SKM-1 (cell line): ENCODE measurements around the gene AVPI1.
A peak's percentile ranks its signal among the peaks of the same experiment; 100 is the strongest.
"Not testable (repeated sequence)": the region's sequence is repeated elsewhere in the genome, so short reads cannot be mapped to it uniquely, and the experiment has no call there.

Experiments used
- DNase-seq: peaks from one replicate; lab custom pipeline; 2025; ENCODE audit not compliant: unreplicated experiment; lab: John Stamatoyannopoulos, UW

Gene AVPI1

DNA sequence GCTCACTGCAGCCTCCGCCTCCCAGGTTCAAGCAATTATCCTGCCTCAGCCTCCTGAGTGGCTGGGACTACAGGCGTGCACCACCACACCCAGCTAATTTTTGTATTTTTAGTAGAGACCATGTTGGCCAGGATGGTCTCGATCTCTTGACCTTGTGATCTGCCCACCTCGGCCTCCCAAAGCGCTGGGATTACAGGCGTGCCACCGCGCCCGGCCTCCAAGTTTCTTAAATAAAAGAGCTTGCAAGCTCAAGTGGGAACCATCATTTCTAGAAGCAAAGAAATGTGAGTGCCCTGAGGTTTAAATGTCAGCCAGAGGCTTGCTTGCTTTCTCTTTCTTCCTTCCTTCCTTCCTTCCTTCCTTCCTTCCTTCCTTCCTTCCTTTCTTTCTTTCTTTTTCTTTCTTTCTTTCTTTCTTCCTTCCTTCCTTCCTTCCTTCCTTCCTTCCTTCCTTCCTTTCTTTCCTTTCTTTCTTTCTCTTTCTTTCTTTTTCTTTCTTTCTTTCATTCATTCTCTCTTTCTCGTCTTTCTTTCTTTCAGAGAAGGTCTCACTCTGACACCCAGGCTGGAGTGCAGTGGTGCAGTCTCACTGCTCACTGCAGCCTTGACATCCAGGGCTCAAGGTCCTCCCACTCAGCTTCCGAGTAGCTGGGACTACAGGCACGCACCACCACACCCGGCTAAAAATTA, 44.4 kb downstream of the AVPI1 start:
- DNase-seq, result not testable (repeated sequence)

DNA sequence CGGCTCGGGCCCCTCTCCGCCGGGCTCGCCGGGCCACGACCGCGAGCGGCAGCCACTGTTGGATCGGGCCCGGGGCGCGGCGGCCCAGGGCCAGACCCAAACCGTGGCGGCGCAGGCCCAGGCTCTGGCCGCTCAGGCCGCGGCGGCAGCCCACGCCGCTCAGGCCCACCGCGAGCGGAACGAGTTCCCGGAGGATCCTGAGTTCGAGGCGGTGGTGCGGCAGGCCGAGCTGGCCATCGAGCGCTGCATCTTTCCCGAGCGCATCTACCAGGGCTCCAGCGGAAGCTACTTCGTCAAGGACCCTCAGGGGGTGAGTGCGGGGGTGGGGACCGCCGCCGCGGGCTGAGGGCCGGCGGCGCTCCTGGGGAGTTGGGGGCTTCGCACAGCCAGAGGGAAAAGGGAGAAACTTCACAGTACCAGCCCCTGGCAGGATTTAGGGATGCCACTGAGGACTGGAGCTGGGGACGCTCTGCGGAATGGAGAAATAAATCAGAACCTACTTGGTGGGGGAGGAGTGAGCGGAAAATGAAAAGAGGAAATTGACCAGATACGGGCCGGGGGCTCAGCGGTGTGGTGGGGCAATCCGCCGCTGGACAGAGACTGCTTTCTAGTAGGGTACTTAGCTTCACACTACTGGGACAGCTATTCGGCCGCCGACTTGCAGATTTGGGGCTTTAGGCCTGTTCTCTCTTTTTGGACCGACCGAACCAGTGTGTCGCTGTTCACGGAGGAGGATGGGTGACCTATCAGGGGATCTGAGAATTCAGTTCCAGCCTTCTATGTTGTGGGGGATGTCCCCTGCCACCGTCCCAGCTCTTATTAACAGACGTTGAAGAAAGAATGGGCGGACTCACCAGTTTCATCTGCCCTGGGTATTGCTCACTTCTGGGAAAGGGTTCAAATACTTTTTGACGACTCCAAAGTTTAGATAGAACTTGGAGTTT, 45.9 kb downstream of the AVPI1 start:
- no peak for DNase-seq

DNA sequence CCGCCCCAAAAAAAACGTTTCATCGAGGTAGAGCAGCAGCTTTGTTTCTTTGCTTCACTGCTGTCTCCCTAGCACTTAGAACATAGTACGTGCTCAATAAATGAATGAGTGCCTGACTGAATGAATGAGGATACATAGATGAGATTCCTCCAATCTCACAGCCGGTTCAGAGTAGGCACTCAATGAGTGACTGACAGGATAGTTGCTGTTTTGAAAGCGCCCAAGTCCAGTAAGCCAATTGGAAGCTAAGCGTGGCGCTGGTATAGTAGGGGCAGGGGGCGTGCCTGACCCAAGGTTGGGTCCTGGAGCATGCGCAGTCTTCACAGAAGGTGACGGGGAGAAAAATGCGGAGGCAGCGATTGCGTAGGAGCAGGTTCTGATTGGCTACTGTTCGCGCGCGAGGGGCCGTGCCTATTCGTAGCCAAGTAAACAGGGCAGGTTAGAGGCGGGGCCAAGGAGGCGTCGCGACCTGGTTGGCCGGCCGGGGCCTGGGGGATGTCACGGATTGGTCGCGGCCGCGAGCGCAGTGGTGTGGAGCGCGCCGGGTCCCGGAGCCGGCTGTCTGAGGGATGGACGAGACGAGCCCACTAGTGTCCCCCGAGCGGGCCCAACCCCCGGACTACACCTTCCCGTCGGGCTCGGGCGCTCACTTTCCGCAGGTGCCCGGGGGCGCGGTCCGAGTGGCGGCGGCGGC, 46.7 kb downstream of the AVPI1 start, which contains the start of gene PI4K2A:
Gene PI4K2A (plus strand): TSS at position 498 of the 694 bp plus-strand sequence. CDS start 72 bp downstream, at position 570.
- DNase-seq, result peak; percentile 98

GRCh38 chr10:97639090-97639489, 48.0 kb downstream of the AVPI1 start:
- not testable (repeated sequence) for DNase-seq

DNA sequence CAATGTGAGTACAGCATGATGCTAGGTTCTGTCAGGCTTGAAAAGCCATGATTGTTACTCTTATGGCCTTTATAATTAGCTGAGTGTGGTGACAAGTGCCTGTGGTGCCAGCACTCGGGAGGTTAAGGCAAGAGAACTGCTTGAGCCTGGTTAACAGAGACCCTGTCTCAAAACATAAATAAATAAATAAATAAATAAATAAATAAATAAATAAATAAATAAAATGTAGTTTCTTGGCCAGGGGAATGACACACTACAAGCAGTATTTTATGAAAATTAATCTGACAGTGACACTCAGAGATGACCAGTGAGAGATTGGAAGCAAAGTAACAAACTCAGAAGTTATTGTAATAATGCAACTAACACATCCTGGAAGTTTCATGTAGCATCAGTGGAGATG, 51.5 kb downstream of the AVPI1 start:
- DNase-seq, result no peak

GRCh38 chr10:97633921-97634320, 53.1 kb downstream of the AVPI1 start:
- DNase-seq, result no peak

GRCh38 chr10:97632949-97633884, 53.8 kb downstream of the AVPI1 start, which contains the start of gene MORN4:
Gene MORN4 (minus strand): TSS chr10:97633500. CDS start chr10:97619653, 13,847 bp downstream.
- peak; percentile 71 for DNase-seq

- no peak for DNase-seq
Measured at GRCh38 chr10:97631098-97631497, 55.9 kb downstream of the AVPI1 start.

DNA sequence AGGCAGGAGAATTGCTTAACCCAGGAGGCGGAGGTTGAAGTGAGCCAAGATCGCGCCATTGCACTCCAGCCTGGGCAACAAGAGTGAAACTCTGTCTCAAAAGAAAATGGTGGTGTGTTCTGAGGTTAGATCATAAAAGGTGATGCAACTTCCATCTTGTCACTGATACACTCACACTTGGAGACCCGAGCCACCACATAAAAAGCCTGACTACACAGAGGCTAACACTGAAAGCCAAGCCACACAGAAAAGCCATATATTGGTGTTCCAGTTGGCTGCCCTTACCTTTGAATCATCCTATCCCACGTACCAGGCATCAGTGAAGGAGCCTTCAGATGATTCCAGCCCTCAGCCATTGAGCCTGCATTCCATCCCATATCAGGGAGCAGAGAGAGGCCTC, 57.8 kb downstream of the AVPI1 start:
- no peak for DNase-seq

- DNase-seq, result no peak
Measured at GRCh38 chr10:97628228-97628627, 58.8 kb downstream of the AVPI1 start.

GRCh38 chr10:97627731-97628130, 59.3 kb downstream of the AVPI1 start:
- no peak for DNase-seq
